Glomerular visceral epithelial cell (primary cell): ENCODE measurements around the gene CYP2F1.
"Not testable (repeated sequence)": the region's sequence is repeated elsewhere in the genome, so short reads cannot be mapped to it uniquely, and the experiment has no call there.

Experiments used
- DNase-seq: peaks from one replicate; pipeline ENCODE4 v3.0.0-alpha.2; 2016; ENCODE audit errors: extremely low spot score

The CYP2F1 gene, protein sequence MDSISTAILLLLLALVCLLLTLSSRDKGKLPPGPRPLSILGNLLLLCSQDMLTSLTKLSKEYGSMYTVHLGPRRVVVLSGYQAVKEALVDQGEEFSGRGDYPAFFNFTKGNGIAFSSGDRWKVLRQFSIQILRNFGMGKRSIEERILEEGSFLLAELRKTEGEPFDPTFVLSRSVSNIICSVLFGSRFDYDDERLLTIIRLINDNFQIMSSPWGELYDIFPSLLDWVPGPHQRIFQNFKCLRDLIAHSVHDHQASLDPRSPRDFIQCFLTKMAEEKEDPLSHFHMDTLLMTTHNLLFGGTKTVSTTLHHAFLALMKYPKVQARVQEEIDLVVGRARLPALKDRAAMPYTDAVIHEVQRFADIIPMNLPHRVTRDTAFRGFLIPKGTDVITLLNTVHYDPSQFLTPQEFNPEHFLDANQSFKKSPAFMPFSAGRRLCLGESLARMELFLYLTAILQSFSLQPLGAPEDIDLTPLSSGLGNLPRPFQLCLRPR

DNA sequence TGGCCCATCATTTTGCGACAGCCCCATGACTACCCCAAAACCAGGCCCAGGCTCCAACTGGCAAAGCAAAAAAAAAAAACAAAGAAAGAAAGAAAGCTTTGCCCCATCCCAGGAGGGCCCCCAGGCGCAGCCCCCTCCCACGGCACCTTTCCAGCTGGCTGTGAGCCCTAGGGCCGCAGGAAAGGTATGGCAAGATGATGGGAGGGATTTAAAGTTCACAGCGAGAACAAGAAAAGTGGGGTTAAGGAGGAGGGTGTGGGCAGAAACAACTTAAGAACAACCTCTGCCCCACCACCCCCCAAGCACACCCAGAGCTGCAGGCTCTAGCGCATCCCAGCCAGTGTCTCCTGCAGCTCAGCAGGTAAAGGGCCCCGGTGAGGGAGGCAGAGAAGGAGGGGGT is at the start of gene CYP2F1:
CYP2F1 (plus strand) TSS at position 301 of the 400 bp plus-strand sequence. CDS start 1,757 bp downstream, outside the sequence.
- DNase-seq = no peak

DNA sequence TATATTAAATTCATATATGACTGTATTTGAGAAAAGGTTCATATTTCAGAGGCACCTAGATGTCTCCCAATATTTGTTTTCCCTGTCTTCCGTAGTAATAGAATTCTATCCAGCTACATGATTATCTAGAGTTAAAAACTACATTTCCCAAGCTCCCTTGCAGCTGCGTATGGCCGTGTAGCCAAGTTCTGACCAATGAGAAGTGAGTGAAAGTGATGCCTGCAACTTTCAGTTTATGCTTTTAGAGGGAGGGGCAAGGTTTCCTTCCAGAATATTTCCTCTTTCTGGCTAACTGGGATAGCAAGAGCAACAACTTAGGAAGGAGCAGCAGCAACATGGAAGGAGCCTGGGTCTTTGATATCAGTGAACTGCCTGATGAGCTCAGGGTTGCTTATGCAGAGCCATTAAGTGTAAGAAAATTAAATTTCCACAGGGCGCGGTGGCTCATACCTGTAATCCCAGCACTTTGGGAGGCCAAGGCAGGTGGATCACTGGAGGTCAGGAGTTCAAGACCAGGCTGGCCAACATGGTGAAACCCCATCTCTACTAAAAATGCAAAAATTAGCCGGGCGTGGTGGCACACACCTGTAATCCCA is 49.2 kb upstream of the CYP2F1 start:
- no peak for DNase-seq

DNA sequence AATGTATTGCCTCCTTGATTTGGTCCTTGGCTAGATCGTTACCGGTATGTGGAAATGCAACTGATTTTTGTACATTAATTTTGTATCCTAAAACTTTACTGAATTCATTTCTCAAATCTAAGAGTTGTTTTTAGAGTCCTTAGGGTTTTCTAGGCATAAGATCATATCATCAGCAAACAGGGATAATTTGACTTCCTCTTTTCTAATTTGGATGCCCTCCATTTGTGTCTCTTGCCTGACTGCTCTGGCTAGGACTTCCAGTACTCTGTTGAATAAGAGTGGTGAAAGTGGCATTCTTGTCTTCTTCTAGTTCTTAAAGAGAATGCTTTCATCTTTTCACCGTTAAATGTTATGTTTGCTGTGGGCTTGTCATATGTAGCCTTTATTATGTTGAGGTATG is 37.9 kb upstream of the CYP2F1 start:
- no peak for DNase-seq

DNA sequence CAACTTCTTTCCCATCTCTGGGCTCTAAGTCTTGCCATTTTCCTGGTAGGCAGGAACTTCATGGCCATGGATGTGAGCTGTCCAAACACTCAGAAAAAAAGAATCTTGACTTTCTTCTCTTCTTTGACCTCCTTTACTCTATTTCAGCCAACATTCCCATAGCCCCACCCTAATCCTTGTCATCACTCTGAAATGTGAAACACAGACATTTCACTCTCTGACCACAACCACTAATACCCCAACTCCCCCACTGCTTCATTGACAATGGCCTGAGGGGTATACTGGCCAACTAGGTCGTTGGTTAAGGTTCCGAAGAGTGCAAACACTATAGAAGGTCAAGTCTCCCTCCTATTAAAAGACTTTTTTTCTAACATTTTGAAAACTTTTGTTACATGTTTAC is 30.7 kb upstream of the CYP2F1 start:
- no peak for DNase-seq

DNA sequence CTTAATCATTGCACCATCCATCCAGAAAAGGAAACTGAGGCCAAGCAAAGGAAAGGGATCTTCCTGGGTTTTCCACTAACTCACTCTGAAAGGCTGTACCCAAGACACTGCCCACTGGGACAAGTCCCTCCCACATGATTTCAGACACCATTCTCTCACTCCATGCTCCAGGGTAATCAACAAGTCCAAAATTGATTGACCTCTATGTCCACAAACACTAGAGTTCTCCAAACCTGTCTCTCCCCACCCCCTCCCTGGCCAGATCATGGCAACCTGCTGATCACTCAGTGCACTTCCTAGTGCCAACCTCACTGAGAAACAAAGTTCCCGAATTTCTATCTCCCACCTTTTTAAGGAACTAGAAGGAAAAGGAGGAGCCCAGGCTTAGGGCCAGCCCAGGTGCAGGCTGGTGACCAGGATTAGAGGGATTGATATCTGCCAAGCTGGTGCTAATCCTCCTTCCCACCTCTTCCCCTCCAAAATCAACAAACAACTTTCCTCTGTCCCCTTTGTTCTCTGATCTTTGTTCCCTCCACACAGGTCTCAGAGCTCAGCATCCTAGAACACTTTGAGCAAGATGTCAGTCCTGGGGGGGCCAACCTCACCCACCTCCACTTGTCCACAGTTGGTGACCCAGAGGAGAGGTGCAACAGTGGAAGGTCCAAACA is 28.4 kb upstream of the CYP2F1 start:
- DNase-seq = no peak

DNA sequence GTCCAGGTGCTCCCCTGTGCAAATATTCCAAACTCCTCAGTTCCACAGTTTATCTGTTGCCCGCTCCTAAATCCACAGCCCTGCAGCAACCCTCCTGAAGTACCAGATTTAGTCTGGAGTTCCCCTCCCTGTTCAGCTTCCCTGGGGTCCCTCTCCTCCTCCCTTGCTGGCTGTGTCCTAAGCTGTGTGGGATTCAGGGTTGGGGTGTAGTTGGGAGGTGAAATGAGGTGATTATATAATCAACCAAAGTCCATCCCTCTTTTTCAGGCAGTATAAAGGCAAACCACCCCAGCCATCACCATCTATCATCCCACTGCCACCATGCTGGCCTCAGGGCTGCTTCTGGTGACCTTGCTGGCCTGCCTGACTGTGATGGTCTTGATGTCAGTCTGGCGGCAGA is 26.1 kb upstream of the CYP2F1 start, which contains the start of gene CYP2A13:
CYP2A13 (plus strand) TSS at position 301 of the 400 bp plus-strand sequence; CDS start at position 322, 21 bp downstream.
- DNase-seq = no peak

DNA sequence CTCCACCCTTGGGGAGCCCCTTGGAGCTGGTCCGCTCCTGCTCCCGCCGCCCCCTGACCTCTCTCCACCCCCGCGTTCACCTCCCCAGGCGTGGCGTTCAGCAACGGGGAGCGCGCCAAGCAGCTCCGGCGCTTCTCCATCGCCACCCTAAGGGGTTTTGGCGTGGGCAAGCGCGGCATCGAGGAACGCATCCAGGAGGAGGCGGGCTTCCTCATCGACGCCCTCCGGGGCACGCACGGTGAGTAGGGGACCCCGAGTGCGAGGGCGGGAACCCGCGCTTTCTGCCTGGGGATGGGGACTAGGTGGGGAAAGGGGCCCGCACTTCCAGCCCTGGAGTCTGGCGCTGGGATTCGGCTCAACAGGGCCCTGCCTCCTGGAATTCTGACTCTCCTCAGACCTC is 24.3 kb upstream of the CYP2F1 start:
- DNase-seq = no peak

DNA sequence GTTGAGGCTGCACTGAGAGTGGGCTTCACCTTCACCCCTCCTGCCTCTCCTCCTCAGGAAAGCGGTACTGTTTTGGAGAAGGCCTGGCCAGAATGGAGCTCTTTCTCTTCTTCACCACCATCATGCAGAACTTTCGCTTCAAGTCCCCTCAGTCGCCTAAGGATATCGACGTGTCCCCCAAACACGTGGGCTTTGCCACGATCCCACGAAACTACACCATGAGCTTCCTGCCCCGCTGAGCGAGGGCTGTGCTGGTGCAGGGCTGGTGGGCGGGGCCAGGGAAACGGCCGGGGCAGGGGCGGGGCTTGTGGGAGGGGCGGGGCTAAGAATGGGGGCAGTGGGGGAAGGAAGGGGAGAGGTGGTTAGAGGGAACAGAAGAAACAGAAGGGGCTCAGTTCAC is 18.5 kb upstream of the CYP2F1 start:
- DNase-seq = no peak

DNA sequence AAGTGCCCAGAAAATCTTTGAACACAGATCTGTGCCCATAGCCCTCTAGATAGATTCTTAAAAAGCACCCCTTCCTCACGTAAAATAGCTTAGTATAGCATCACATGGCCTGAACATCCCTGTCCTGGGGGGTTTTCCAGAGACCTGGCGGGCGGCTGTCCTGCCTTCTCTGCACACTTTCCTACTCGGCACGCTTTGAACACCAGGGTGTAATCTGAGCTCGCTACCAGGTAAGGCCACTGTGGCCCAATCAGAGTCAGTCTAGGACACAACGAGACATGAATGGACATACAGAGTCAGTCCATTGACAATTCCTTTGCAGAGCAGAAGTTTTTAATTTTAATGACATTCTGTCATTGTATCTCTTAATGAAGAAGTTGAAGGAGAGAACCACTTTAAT is 17.9 kb upstream of the CYP2F1 start:
- DNase-seq = no peak

DNA sequence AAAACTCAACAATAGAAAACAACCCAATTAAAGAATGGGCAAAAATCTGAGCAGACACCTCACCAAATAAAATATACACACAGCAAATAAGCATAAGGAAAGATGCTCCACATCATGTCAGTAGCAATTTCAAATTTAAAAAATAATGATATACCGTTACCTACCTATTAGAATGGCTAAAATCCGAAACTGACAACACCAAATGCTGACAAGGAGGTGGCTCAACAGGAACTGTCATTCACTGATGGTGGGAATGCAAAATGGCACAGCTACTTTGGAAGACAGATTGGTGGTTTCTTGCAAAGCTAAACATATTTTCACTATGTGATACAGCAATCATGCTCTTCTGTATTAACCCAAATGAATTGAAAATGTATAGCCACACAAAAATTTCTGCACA is 16.9 kb upstream of the CYP2F1 start:
- no peak for DNase-seq

DNA sequence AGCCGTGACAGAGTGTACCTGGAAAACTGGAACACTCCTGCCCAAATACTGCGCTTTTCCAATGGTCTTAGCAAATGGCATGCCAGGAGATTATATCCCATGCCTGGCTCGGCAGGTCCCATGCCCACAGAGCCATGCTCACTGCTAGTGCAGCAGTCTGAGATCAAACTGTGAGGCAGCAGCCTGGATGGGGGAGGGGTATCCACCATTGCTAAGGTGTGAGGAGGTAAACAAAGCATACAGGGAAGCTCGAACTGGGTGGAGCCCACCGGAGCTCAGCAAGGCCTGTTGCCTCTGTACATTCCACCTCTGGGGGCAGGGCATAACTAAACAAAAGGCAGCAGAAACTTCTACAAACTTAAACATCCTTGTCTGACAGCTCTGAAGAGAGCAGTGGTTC is 15.5 kb upstream of the CYP2F1 start:
- DNase-seq = no peak

DNA sequence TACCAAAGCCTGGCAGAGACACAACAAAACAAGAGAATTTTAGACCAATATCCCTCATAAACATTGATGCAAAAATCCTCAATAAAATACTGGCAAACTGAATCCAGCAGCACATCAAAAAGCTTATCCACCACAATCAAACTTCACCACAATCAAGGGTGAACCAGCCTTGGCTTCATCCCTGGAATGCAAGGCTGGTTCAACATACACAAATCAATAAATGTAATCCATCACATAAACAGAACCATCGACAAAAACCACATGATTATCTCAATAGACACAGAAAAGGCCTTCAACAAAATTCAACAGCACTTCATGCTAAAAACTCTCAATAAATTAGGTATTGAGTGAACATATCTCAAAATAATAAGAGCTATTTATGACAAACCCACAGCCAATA is 12.0 kb upstream of the CYP2F1 start:
- not testable (repeated sequence) for DNase-seq

DNA sequence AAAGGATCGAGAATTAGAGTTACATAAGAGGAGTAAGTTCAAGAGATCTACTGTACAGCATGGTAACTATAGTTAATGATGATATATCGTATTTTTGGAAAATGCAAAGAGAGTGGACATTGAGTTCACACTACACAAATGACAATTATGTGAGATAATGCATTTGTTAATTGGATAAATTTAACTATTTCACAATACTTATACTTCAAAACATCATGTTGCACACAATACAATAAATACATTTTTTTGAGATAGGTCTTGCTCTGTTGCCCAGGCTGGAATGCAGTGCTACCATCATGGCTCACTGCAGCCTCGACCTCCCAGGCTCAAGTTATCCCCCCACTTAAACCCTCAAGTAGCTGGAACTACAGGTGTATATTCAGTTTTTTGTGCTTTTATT is 8.1 kb upstream of the CYP2F1 start:
- no peak for DNase-seq

DNA sequence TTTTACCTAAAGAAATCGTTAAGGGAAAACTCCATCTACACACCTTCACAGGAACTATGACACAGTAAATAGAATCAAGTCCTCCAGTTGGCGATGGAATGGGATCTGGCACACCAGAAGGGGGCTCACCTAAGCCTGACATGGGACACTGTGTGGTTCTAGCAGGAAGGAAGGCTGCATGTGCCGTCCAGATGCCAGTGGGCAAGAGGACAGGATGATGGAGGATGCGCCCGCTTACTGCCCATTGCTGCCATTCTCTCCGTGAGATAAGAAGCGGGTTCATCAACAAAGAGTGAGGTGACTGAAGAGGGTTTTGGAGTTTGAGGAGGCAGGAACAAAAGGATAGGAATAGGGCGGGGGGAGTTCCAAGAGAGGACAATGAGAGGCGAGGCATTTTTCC is 2.9 kb upstream of the CYP2F1 start:
- DNase-seq = no peak

DNA sequence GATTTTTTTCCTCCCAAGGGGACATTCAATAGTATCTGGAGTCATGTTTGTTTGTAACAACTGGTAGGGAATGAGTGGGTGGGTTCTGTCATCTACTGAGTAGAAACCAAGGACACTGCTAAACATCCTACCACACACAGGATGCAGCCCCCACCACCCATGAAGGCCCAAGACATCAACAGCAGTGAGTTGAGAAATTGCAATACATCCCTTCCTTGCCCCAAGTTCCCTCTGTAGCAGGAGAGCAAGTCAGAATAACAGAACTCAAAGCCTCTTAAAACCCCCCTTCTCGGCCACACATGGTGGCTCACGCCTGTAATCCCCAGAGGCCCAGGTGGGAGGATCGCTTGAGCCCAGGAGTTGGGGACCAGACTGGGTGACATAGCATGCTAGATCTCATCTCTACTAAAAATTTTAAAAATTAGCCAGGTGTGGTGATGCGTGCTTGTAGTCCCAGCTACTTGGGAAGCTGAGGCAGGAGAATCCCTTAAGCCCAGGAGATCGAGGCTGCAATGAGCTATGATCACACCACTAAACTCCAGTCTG is 2.4 kb upstream of the CYP2F1 start:
- no peak for DNase-seq

DNA sequence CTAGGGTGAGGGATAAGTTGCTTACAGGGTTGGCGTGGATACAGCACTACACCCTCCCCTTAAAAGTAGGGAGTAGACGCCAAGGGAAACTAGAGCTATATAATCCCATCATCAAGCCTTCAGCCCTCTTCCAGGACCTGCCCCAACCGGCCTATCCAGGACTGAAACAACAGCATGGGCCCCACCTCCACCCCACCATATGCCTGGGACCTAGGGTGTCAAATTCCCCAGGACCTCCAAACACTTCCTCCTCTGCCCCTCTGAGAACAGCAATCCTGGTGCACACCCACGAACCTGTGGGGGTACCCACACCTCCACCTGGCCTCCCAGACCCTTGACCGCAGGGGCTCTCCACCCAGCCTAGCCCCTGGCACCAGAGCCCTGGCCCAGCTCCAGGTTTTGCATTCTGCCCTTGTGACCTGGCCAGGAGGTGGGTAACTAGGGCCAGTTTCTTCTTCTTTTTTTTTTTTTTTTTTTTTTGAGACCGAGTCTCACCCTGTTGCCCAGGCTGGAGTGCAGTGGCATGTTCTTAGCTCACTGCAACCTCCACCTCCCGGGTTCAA is 1.4 kb upstream of the CYP2F1 start:
- no peak for DNase-seq

DNA sequence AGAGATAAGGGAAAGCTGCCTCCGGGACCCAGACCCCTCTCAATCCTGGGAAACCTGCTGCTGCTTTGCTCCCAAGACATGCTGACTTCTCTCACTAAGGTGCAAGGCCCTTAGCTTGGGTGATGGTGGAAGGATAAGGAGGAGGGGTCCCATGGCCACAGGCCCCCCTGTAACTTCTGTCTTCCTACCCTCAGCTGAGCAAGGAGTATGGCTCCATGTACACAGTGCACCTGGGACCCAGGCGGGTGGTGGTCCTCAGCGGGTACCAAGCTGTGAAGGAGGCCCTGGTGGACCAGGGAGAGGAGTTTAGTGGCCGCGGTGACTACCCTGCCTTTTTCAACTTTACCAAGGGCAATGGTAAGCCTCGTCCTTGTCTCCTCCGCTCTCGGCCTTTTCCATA is 2.0 kb downstream of the CYP2F1 start:
- DNase-seq = no peak

DNA sequence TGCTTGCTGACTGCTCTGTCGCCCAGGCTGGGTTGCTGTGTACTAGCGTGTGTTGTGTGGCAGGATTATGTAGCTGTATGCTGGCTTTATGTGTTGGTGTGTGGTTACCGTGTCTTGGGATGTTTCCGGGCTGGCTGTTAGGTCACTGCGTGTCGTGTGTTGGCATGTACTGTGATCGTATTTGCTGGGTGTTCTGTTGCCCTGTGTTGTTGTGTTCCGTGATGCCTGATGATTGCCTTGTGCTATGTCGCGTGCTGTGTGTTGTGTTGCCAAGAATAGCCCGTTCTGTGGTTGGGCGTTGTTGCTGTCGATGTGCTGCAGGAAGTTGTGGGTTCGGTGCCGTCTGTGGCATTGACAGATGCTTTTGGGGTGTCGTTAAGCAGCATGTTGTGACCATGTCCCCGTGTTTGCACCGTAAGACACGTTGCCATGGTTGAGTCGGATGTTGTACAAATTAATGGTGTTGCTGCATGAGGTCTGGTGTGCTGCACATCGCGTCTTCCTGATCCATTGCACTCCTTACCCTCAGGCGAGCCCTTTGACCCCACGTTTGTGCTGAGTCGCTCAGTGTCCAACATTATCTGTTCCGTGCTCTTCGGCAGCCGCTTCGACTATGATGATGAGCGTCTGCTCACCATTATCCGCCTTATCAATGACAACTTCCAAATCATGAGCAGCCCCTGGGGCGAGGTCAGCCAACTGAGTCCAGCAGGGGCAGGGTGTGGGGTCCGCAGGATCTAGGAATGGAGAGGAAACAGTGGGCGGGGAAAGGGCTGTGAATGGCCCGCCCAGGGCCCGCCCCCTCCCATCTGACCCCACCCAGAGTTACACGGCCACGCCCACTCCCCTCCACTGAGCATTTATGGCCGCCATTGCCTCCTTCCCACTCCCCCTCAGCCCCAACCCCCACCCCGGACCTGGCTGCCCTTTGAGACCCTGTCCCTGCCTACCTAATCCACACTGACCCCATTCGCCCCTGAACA is 7.0 kb downstream of the CYP2F1 start:
- not testable (repeated sequence) for DNase-seq

DNA sequence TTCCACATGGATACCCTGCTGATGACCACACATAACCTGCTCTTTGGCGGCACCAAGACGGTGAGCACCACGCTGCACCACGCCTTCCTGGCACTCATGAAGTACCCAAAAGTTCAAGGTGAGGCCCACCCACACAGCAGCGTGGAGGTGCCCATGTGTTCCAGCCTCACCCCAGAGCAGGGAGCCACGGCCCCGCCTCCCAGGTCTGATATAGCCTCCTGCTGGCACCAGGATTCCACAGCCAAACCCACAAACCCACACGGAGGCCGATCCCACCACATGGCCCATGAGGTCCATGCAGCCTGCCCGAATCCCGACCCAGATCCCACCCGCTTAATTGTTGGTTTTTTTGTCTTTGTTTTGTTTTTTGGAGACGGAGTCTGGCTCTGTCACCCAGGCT is 8.6 kb downstream of the CYP2F1 start:
- not testable (repeated sequence) for DNase-seq

DNA sequence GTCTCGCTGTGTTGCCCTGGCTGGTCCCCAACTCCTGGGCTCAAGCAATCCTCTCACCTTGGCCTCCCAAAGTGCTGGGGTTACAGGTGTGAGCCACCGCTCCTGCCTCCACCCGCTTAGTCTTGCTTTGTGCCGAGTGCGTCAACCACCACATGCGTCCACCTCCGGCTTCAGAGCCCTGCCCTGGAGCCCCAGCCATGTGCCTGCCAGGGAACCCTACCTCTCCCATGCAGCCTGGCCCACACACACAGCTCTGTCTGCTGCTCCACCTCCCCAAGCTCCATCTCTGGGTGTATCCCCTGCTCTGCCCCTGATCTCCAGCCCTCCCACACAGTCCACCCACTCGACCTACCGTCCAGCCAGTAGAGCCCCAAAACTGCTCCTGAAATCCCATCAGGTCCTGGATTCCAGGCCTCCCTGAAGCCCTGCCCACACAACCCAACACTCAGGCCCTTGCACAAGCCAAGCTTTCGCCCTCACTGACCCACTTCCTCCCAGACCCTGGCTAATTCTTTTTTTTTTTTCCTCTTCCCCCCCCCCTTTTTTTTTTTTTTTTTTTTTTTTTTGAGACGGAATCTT is 9.6 kb downstream of the CYP2F1 start:
- DNase-seq = no peak
